C4-2B (cell line): ENCODE results near the gene PPP3CB.

ENCODE experiments used
- CTCF ChIP-seq: fragments of 450-650 bp; conservative IDR thresholded peaks from 2 replicates; pipeline ENCODE4 v1.5.1; 2017; ENCODE audit warnings: mild to moderate bottlenecking
- ZFX ChIP-seq: fragments of 450-650 bp; IDR thresholded peaks from 2 replicates; pipeline ENCODE4 v1.6.1; 2017

- no peak for TF ChIP-seq CTCF
- TF ChIP-seq ZFX: no peak
Observed at GRCh38 chr10:73480158-73480557, 15.7 kb downstream of the PPP3CB start.
